Measurements from ENCODE around the gene CEP250. TPM values are rescaled to one million over a fixed set of nuclear protein-coding genes. Genes with fewer than 3 reads are reported as not detected.

Gene CEP250
- total RNA-seq, 1 donor from 2014 or later = 15.3 TPM

- Histone ChIP-seq H3K4me1 (peaks cover 11% of the 10 kb centered on the region), H3K27me3 (ENCODE audit: low read depth) (no peaks in the 10 kb centered on the region), H3K9me3 (replicated peaks) (no peaks in the 10 kb centered on the region), H3K36me3 (peaks cover 69% of the 10 kb centered on the region), H3K4me3 (no peak overlapping the region), H3K27ac (replicated peaks) (no peak overlapping the region)
- no peak for TF ChIP-seq CTCF (IDR thresholded peaks at IDR 0.05; ENCODE audit: borderline replicate concordance)
- intact Hi-C loops (cut with micrococcal nuclease) = no loop called here
- DNase-seq = no peak
Observed at GRCh38 chr20:35503281-35503680, 47.9 kb downstream of the CEP250 start.

GRCh38 chr20:35503841-35504561 is 48.6 kb downstream of the CEP250 start:
- TF ChIP-seq CTCF (IDR thresholded peaks at IDR 0.05; ENCODE audit: borderline replicate concordance) = no peak
- peaks cover 70% of the 10 kb centered on the region for H3K36me3 ChIP-seq
- no peaks in the 10 kb centered on the region for H3K9me3 ChIP-seq (replicated peaks)
- H3K4me3 ChIP-seq = no peak overlapping the region
- intact Hi-C loops (cut with micrococcal nuclease) = no loop called here
- DNase-seq = peak; percentile 38
- no peak overlapping the region for H3K27ac ChIP-seq (replicated peaks)
- H3K27me3 ChIP-seq (ENCODE audit: low read depth) = no peaks in the 10 kb centered on the region
- peaks cover 11% of the 10 kb centered on the region for H3K4me1 ChIP-seq

- Histone ChIP-seq H3K36me3 (peaks cover 70% of the 10 kb centered on the region), H3K9me3 (replicated peaks) (no peaks in the 10 kb centered on the region), H3K4me1 (peaks cover 11% of the 10 kb centered on the region), H3K27me3 (ENCODE audit: low read depth) (no peaks in the 10 kb centered on the region), H3K4me3 (no peak overlapping the region), H3K27ac (replicated peaks) (no peak overlapping the region)
- TF ChIP-seq CTCF (IDR thresholded peaks at IDR 0.05; ENCODE audit: borderline replicate concordance) = no peak
- intact Hi-C loops (cut with micrococcal nuclease) = no loop called here
- no peak for DNase-seq
Observed at GRCh38 chr20:35504751-35505150, 49.4 kb downstream of the CEP250 start.

GRCh38 chr20:35506179-35506578 is 50.8 kb downstream of the CEP250 start:
- no peaks in the 10 kb centered on the region for H3K27me3 ChIP-seq (ENCODE audit: low read depth)
- H3K4me3 ChIP-seq = no peak overlapping the region
- TF ChIP-seq CTCF (IDR thresholded peaks at IDR 0.05; ENCODE audit: borderline replicate concordance) = no peak
- peaks cover 11% of the 10 kb centered on the region for H3K4me1 ChIP-seq
- no peak overlapping the region for H3K27ac ChIP-seq (replicated peaks)
- no peaks in the 10 kb centered on the region for H3K9me3 ChIP-seq (replicated peaks)
- no peak for DNase-seq
- H3K36me3 ChIP-seq = peaks cover 71% of the 10 kb centered on the region
- intact Hi-C loops (cut with micrococcal nuclease) = no loop called here

GRCh38 chr20:35506872-35507638 is 51.7 kb downstream of the CEP250 start:
- TF ChIP-seq CTCF (IDR thresholded peaks at IDR 0.05; ENCODE audit: borderline replicate concordance) = no peak
- Histone ChIP-seq H3K27me3 (ENCODE audit: low read depth) (no peaks in the 10 kb centered on the region), H3K4me3 (no peak overlapping the region), H3K9me3 (replicated peaks) (no peaks in the 10 kb centered on the region), H3K36me3 (peaks cover 70% of the 10 kb centered on the region), H3K4me1 (peaks cover 13% of the 10 kb centered on the region), H3K27ac (replicated peaks) (no peak overlapping the region)
- intact Hi-C loops (cut with micrococcal nuclease) = no loop called here
- DNase-seq = no peak
